GM19099 (cell line): ENCODE measurements around the gene FZD10.

Source experiments
- POLR2A ChIP-seq: IDR thresholded peaks from 3 replicates; pipeline ENCODE4 v1.6.1; 2011; ENCODE audit warnings: low read depth; ENCODE audit not compliant: insufficient read length; ENCODE audit errors: extremely low read depth

The FZD10 gene, protein sequence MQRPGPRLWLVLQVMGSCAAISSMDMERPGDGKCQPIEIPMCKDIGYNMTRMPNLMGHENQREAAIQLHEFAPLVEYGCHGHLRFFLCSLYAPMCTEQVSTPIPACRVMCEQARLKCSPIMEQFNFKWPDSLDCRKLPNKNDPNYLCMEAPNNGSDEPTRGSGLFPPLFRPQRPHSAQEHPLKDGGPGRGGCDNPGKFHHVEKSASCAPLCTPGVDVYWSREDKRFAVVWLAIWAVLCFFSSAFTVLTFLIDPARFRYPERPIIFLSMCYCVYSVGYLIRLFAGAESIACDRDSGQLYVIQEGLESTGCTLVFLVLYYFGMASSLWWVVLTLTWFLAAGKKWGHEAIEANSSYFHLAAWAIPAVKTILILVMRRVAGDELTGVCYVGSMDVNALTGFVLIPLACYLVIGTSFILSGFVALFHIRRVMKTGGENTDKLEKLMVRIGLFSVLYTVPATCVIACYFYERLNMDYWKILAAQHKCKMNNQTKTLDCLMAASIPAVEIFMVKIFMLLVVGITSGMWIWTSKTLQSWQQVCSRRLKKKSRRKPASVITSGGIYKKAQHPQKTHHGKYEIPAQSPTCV

DNA sequence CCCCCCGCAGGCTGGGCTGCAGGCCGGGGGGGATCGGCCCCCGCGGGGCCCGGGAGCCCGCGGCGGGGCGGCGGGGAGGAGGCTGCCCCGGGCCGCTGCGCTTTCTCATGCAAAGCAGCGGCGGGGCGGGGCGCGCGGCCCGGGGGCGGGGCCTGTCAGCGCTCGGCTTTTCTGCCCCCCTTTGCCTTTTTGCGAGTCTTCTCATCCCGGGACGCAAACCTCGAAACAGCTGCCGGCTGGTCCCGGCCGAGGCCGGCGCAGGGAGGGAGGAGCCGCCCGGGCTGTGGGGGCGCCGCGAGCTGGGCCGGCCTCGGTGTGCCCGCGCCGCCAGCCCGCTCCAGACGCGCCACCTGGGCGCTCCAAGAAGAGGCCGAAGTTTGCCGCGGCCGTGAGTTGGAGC, at the start of gene FZD10:
TSS of gene FZD10 (plus strand) at position 198 of the 400 bp plus-strand sequence. CDS start 479 bp downstream, outside the sequence.
- TF ChIP-seq POLR2A = no peak

GRCh38 chr12:130114952-130115351, 47.3 kb upstream of the FZD10 start:
- TF ChIP-seq POLR2A = no peak

GRCh38 chr12:130115646-130116045, 46.6 kb upstream of the FZD10 start:
- no peak for TF ChIP-seq POLR2A

- no peak for TF ChIP-seq POLR2A
These were observed 45.5 kb upstream of the FZD10 start for GRCh38 chr12:130116791-130117190.

GRCh38 chr12:130117233-130117632, 45.0 kb upstream of the FZD10 start:
- no peak for TF ChIP-seq POLR2A

GRCh38 chr12:130117701-130118100, 44.6 kb upstream of the FZD10 start:
- TF ChIP-seq POLR2A = no peak

DNA sequence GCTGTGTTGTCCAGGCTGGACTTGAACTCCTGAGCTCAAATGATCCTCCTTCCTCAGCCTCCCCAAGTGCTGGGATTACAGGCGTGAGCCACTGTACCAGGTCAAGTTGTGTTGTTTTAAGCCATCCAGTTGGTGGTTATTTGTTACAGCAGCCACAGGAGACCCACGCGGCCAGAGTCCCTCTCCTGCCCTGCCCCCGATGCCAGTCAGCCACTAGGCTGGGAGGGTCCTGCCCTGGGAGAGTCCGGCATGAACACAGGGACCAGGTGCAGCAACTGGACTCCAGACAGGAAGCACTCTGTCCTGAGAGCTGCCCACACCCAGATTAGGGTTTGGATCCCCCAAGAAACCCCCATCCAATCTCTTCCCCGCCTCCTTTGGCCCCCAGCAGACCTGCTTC, 44.1 kb upstream of the FZD10 start:
- no peak for TF ChIP-seq POLR2A

DNA sequence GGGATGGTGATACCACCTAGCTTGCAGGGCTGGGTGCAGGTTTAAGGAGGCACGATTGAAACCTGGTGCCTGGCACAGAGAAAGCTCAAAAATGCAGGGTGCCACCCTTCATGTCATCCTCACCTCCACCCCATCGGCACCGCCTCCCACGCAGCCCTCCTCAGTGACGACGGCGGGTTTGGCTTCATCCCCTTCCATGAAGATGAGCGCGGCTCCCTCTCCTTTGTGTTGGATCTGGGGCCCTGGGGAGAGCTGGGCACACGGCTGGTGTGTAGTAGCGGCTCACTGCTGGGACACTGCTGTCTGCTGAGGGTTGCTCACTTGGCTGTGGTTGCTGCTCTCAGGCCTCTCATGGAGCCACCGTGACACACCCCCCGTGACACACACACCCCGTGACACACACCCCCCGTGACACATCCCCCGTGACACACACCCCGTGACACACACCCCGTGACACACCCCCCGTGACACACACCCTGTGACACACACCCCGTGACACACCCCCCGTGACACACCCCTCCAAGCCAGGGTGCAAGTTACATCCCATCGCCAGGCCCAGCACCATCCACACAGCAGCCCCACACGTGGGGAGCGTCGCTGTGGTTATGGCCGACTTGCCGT, 42.9 kb upstream of the FZD10 start:
- TF ChIP-seq POLR2A = no peak

DNA sequence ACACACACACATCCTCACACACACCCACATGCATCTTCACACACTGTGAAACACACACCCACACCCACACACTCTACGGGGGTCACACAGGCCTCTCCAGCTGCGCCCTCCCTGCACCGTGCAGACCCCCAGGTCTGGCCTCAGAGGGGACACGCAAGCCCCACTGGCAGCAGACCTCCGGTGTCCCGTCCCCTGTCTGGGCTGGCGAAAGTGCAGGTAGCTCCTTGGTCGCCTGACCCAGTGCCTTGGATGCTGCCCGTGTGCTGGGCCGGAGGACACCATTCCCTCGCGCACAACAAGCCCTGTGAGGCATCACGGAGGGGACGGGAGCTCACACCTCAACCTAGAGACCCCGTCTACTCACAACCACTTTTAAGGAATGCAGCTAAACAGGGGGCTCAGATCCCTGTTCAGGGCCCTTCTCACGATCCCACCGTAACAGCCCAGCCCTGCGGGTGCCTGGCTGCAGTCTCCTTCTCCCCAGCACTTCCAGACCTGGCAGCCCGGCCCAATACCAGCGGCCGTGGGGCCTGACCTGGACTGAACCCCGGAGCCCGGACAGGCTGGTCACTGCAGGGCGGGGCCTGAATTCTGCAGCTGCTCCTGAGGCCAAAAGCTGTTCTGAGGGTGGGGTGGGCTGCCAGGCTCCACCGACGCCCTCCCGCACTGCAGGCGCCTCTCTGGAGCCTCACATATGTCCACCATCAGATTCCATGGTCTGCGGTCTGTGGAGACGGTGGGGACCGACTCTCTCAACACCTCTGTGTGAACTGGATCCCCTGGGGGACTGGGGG, 42.1 kb upstream of the FZD10 start:
- TF ChIP-seq POLR2A = no peak

- no peak for TF ChIP-seq POLR2A
These were observed 40.9 kb upstream of the FZD10 start for GRCh38 chr12:130121226-130122000.

DNA sequence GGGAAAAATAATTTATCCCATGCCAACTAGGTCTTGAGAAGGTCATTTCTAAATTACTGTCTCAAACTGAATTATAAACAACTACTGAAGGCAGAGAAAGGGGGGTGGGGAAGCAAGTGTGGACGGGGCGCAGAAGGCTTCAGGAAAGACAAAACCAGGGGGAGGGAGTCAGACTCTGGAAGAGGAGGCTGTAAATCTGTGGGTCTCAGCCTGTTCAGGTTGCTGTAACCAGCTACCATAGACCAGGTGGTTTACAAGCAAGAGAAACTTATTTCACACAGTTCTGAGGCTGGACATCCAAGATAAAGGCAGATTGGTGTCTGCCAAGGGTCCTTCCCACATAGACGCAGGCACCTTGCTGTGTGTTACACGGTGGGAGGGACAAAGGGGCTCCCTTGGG, 39.9 kb upstream of the FZD10 start:
- TF ChIP-seq POLR2A = no peak

DNA sequence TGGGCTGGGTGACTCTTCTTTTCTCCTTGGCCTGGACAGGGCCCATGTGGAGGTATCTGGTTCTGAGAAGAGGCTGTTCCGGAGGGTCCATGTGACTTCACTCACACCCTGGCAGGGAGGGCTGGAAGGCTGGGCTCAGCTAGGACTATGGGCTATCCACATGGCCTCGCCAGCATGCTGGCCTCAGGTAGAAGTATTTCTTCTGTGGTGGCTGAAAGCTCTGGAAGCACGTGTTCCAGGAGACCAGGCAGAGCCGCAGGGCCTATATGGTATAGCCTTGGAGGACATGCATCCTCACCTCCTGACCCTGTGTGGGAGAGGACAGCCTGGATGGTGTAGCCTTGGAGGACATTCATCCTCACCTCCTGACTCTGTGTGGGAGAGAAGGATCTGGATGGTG, 38.2 kb upstream of the FZD10 start:
- TF ChIP-seq POLR2A = no peak

- no peak for TF ChIP-seq POLR2A
These were observed 37.5 kb upstream of the FZD10 start for GRCh38 chr12:130124605-130125244.

GRCh38 chr12:130126023-130126432, 36.2 kb upstream of the FZD10 start:
- TF ChIP-seq POLR2A = no peak
